Fibroblast of mammary gland (primary cell): ENCODE data around the gene USH1C.

ENCODE experiments used
- DNase-seq: peaks from one replicate; pipeline ENCODE4 v3.0.0-alpha.2; 2010; ENCODE audit warnings: low read depth
- H3K4me3 ChIP-seq: 2 replicates; pipeline ENCODE4 v1.5.1; 2011; ENCODE audit warnings: low read depth, mild to moderate bottlenecking, low read length, moderate library complexity; ENCODE audit not compliant: control insufficient read depth
- CTCF ChIP-seq: conservative IDR thresholded peaks from 2 replicates; pipeline ENCODE4 v1.5.1; 2011; ENCODE audit warnings: low read depth, low read length, inconsistent platforms; ENCODE audit not compliant: control insufficient read depth, insufficient read depth

The USH1C gene

GRCh38 chr11:17475666-17476316 lies 68.4 kb downstream of the USH1C start:
- TF ChIP-seq CTCF, result no peak
- no peak for DNase-seq
- no peak overlapping the region for H3K4me3 ChIP-seq

- H3K4me3 ChIP-seq, result no peak overlapping the region
- no peak for TF ChIP-seq CTCF
- DNase-seq, result no peak
Measured at GRCh38 chr11:17473071-17473744, 71.0 kb downstream of the USH1C start.

GRCh38 chr11:17472467-17472866 lies 71.7 kb downstream of the USH1C start:
- H3K4me3 ChIP-seq, result no peak overlapping the region
- no peak for TF ChIP-seq CTCF

GRCh38 chr11:17471501-17471900 lies 72.7 kb downstream of the USH1C start:
- TF ChIP-seq CTCF, result no peak
- no peak overlapping the region for H3K4me3 ChIP-seq
- no peak for DNase-seq

More at GRCh38 chr11:17472467-17472866, 71.7 kb downstream of the USH1C start:
- no peak for DNase-seq

GRCh38 chr11:17469998-17470397 lies 74.2 kb downstream of the USH1C start:
- no peak overlapping the region for H3K4me3 ChIP-seq
- no peak for TF ChIP-seq CTCF
- no peak for DNase-seq

- no peak for TF ChIP-seq CTCF
- DNase-seq, result no peak
- H3K4me3 ChIP-seq, result no peak overlapping the region
Measured at GRCh38 chr11:17468122-17468521, 76.1 kb downstream of the USH1C start.
